Keratinocyte (primary cell): ENCODE measurements around the gene NPTXR. TPM values are rescaled to one million over a fixed set of nuclear protein-coding genes. Genes with fewer than 3 reads are reported as not detected.

ENCODE experiments used
- DNase-seq: peaks from one replicate; pipeline ENCODE4 v3.0.0-alpha.2; 2011; ENCODE audit warnings: low read depth, missing footprints, low spot score
- FAIRE-seq: peaks from 2 replicates; lab custom pipeline; 2011; peaks lifted over from hg19 to GRCh38; lab: Jason Lieb, UNC
- H2AFZ ChIP-seq: 2 replicates; pipeline ENCODE4 v1.6.0; 2012; ENCODE audit warnings: low read length, control low read depth, inconsistent platforms; ENCODE audit not compliant: control insufficient read depth
- H3K27ac ChIP-seq: 2 replicates; pipeline ENCODE4 v1.5.1; 2011; ENCODE audit warnings: low read length; ENCODE audit not compliant: control insufficient read depth, insufficient read depth
- H3K27me3 ChIP-seq: 3 replicates; pipeline ENCODE4 v1.6.0; 2011; ENCODE audit warnings: low read length; ENCODE audit not compliant: control insufficient read depth, insufficient read depth; ENCODE audit errors: extremely low read depth
- H3K36me3 ChIP-seq, 2 experiments: 2 replicates in 1 of 2; 3 replicates in 1 of 2; pipeline ENCODE4 v1.5.1; 2011; ENCODE audit warnings: low read length in 2 of 2, mild to moderate bottlenecking in 1 of 2; ENCODE audit not compliant: control insufficient read depth in 2 of 2, insufficient read depth in 2 of 2; ENCODE audit errors: extremely low read depth in 1 of 2
- H3K4me1 ChIP-seq: 3 replicates; pipeline ENCODE4 v1.5.1; 2011; ENCODE audit warnings: low read length; ENCODE audit not compliant: control insufficient read depth, insufficient read depth; ENCODE audit errors: extremely low read depth
- H3K4me2 ChIP-seq: 3 replicates; pipeline ENCODE4 v1.6.0; 2011; ENCODE audit warnings: low read depth, low read length; ENCODE audit not compliant: control insufficient read depth, insufficient read depth; ENCODE audit errors: extremely low read depth
- H3K4me3 ChIP-seq, 3 experiments: fragments of 200-600 bp in 1 of 3; sonication (generic) in 1 of 3; 2 replicates in 2 of 3; 3 replicates in 1 of 3; pipeline ENCODE4 v1.5.1; 2011 to 2016; ENCODE audit warnings: low read length in 3 of 3, mild to moderate bottlenecking in 3 of 3, control low read depth in 2 of 3, inconsistent platforms in 1 of 3, low read depth in 1 of 3, mixed read lengths in 1 of 3, mixed run types in 1 of 3, moderate library complexity in 1 of 3; ENCODE audit not compliant: control insufficient read depth in 2 of 3, insufficient read depth in 2 of 3; ENCODE audit errors: extremely low read depth in 1 of 3
- H3K79me2 ChIP-seq: 2 replicates; pipeline ENCODE4 v1.6.0; 2012; ENCODE audit warnings: low read length; ENCODE audit not compliant: control insufficient read depth, insufficient read depth
- H3K9ac ChIP-seq: 3 replicates; pipeline ENCODE4 v1.6.0; 2011; ENCODE audit warnings: low read length; ENCODE audit not compliant: control insufficient read depth, insufficient read depth; ENCODE audit errors: extremely low read depth
- H3K9me1 ChIP-seq: 3 replicates; pipeline ENCODE4 v1.6.0; 2011; ENCODE audit warnings: low read length; ENCODE audit not compliant: control insufficient read depth, insufficient read depth; ENCODE audit errors: extremely low read depth
- H3K9me3 ChIP-seq: 2 replicates; pipeline ENCODE4 v1.5.1; 2012; ENCODE audit warnings: low read depth, low read length; ENCODE audit not compliant: control insufficient read depth
- H4K20me1 ChIP-seq: 3 replicates; pipeline ENCODE4 v1.6.0; 2011; ENCODE audit warnings: low read length; ENCODE audit not compliant: control insufficient read depth, insufficient read depth; ENCODE audit errors: extremely low read depth
- CTCF ChIP-seq, 3 experiments: IDR thresholded peaks in 1 of 3; conservative IDR thresholded peaks in 1 of 3; optimal IDR thresholded peaks in 1 of 3; 2 replicates in 2 of 3; 3 replicates in 1 of 3; pipeline versions ENCODE3 to v1.5.1; 2011; ENCODE audit warnings: low read length in 3 of 3, mild to moderate bottlenecking in 3 of 3, moderate library complexity in 2 of 3, control low read depth in 1 of 3, inconsistent platforms in 1 of 3; ENCODE audit not compliant: insufficient read depth in 2 of 3; ENCODE audit errors: extremely low read depth in 1 of 3
- EZH2 ChIP-seq: IDR thresholded peaks from one replicate; pipeline ENCODE4 v1.6.1; 2012; ENCODE audit warnings: inconsistent platforms, mild to moderate bottlenecking, low read length, moderate library complexity
- dilution Hi-C: fragments of 300-500 bp; cut with MboI; formaldehyde crosslinking; loops from one replicate; pipeline ENCODE4 v1.7.0; 2020; ENCODE audit warnings: low sequenced_read_pairs; ENCODE audit not compliant: extremely low pct_ligation_motif_present
- polyA plus RNA-seq, 5 experiments: library from polyadenylated mRNA; depleted of rRNA in 3 of 5; stranded (reverse) in 3 of 5; stranded (forward) in 1 of 5; unstranded in 1 of 5; fragments of >200 nt; gene quantifications; 1 replicate in 1 of 5; 2 replicates in 3 of 5; 3 replicates in 1 of 5; pipeline versions ENCODE4 v1.2.1 to v1.2.3, GENCODE V29; 2011 to 2012; ENCODE audit warnings: missing spikeins in 2 of 5, low read depth in 1 of 5, low replicate concordance in 1 of 5

Gene NPTXR
- polyA plus RNA-seq, 1 donor (not counting 4 experiments of a cell fraction or from before 2014, with no cell fraction given): 0.03 TPM

GRCh38 chr22:38843201-38843656 lies 599 bp downstream of the NPTXR start:
- peak overlapping the region; percentile 6 for H2AFZ ChIP-seq
- no peaks in the 10 kb centered on the region for H3K9me3 ChIP-seq
- H3K4me1 ChIP-seq: peaks cover 3% of the 10 kb centered on the region
- H3K9ac ChIP-seq: no peak overlapping the region
- peaks cover 8% of the 10 kb centered on the region for H4K20me1 ChIP-seq
- dilution Hi-C loops: no loop called here
- no peaks in the 10 kb centered on the region for H3K9me1 ChIP-seq
- FAIRE-seq: no peak
- no peaks in the 10 kb centered on the region for H3K79me2 ChIP-seq
- H3K4me2 ChIP-seq: peak overlapping the region; percentile 27
- TF ChIP-seq CTCF (optimal IDR thresholded peaks at IDR 0.05 in 1 of 3, IDR thresholded peaks at IDR 0.05 in 1 of 3, conservative IDR thresholded peaks at IDR 0.05 in 1 of 3; ENCODE audit: extremely low read depth in 1 of 3, insufficient read depth in 2 of 3, low read length in 3 of 3) (peak in 2 of 3 experiments; percentile 12 to 56), EZH2 (peak; percentile 63)
- no peaks in the 10 kb centered on the region for H3K36me3 ChIP-seq
- DNase-seq: no peak
- no peak overlapping the region for H3K4me3 ChIP-seq
- peaks cover 61% of the 10 kb centered on the region for H3K27me3 ChIP-seq
- H3K27ac ChIP-seq: no peak overlapping the region

GRCh38 chr22:38842512-38843200 lies 1.2 kb downstream of the NPTXR start:
- Histone ChIP-seq H3K4me1 (peaks cover 3% of the 10 kb centered on the region), H3K4me3 (no peak overlapping the region), H2AFZ (no peak overlapping the region), H4K20me1 (peaks cover 8% of the 10 kb centered on the region), H3K9me1 (no peaks in the 10 kb centered on the region), H3K9me3 (no peaks in the 10 kb centered on the region), H3K79me2 (no peaks in the 10 kb centered on the region), H3K36me3 (no peaks in the 10 kb centered on the region), H3K9ac (no peak overlapping the region), H3K27me3 (peaks cover 58% of the 10 kb centered on the region), H3K27ac (no peak overlapping the region), H3K4me2 (no peak overlapping the region)
- FAIRE-seq (no peak), DNase-seq (no peak)
- TF ChIP-seq EZH2 (no peak), CTCF (optimal IDR thresholded peaks at IDR 0.05 in 1 of 3, IDR thresholded peaks at IDR 0.05 in 1 of 3, conservative IDR thresholded peaks at IDR 0.05 in 1 of 3; ENCODE audit: extremely low read depth in 1 of 3, insufficient read depth in 2 of 3, low read length in 3 of 3) (no peak)
- dilution Hi-C loops: no loop called here
